Peyer's patch (tissue), 4 donors: ENCODE data around the gene OR5B3.

Experiments
- CTCF ChIP-seq, 6 experiments: fragments of 450-650 bp in 4 of 6; fragments of 200-600 bp in 2 of 6; sonication (generic) in 1 of 6; IDR thresholded peaks; one replicate each; pipeline ENCODE4 v1.5.1; 2017 to 2019; ENCODE audit warnings: antibody characterized with exemption in 6 of 6, mild to moderate bottlenecking in 3 of 6, moderate library complexity in 1 of 6
- POLR2A ChIP-seq, 2 donors: fragments of 450-650 bp; IDR thresholded peaks; one replicate each; pipeline ENCODE4 v1.5.1; 2017; ENCODE audit warnings: antibody characterized with exemption in 2 of 2, mild to moderate bottlenecking in 2 of 2, moderate library complexity in 2 of 2

- no peak for TF ChIP-seq POLR2A (IDR thresholded peaks at IDR 0.05)
- no peak for TF ChIP-seq CTCF (IDR thresholded peaks at IDR 0.05)
Observed at GRCh38 chr11:58442136-58442535, 35.5 kb upstream of the OR5B3 start, which contains the start of gene OR5B12.
